Measurements from ENCODE around the gene POLR2B.

POLR2B gene

DNA sequence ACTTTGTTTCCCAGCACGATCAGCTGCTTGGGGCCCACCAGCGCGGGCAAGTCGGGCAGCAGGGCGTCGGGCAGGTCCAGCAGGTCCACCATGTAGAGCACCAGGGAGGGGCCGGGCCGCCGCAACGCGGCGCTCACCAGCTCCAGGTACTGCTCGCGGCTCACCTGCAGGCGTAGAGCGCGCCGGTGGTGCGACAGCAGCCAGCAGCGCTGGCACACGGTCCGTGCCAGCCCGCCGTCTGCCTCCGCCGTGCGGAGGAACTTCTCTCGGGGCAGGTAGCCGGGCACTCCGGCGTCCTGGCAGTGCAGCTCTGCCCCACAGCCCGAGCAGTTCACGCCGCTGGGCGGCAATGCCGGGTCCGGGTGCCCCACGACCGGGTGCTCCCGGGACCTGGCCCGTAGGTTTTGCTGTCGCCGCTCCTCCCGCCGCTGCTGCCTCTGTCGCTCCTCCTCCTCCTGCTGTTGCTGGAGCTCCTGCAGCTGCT, 1.8 kb upstream of the POLR2B start:
- peak overlapping the region; percentile 98 for H3K27ac ChIP-seq
- peaks cover 21% of the 10 kb centered on the region for H4K20me1 ChIP-seq (ENCODE audit: insufficient read depth)
- peak overlapping the region; percentile 89 for H3K4me2 ChIP-seq
- H3K4me3 ChIP-seq (IDR thresholded peaks at IDR 0.05; ENCODE audit: insufficient read depth, low read depth, low read length), result peak overlapping the region; percentile 84
- TF ChIP-seq, protein P1, sequence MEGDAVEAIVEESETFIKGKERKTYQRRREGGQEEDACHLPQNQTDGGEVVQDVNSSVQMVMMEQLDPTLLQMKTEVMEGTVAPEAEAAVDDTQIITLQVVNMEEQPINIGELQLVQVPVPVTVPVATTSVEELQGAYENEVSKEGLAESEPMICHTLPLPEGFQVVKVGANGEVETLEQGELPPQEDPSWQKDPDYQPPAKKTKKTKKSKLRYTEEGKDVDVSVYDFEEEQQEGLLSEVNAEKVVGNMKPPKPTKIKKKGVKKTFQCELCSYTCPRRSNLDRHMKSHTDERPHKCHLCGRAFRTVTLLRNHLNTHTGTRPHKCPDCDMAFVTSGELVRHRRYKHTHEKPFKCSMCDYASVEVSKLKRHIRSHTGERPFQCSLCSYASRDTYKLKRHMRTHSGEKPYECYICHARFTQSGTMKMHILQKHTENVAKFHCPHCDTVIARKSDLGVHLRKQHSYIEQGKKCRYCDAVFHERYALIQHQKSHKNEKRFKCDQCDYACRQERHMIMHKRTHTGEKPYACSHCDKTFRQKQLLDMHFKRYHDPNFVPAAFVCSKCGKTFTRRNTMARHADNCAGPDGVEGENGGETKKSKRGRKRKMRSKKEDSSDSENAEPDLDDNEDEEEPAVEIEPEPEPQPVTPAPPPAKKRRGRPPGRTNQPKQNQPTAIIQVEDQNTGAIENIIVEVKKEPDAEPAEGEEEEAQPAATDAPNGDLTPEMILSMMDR (conservative IDR thresholded peaks at IDR 0.05; ENCODE audit: low read depth, low read length), result no peak
- peak overlapping the region; percentile 91 for H3K9ac ChIP-seq
- peaks cover 23% of the 10 kb centered on the region; the same call in 1 of the 2 replicates for H3K36me3 ChIP-seq (ENCODE audit: insufficient read depth)
- H2AFZ ChIP-seq (ENCODE audit: low read depth), result peak overlapping the region; percentile 86
- H3K27me3 ChIP-seq (ENCODE audit: insufficient read depth, low read depth), result no peaks in the 10 kb centered on the region
- H3K4me1 ChIP-seq (ENCODE audit: low read depth, poor library complexity, severe bottlenecking), result peaks cover 45% of the 10 kb centered on the region
- peaks cover 74% of the 10 kb centered on the region for H3K79me2 ChIP-seq (ENCODE audit: insufficient read depth, low read depth)

DNA sequence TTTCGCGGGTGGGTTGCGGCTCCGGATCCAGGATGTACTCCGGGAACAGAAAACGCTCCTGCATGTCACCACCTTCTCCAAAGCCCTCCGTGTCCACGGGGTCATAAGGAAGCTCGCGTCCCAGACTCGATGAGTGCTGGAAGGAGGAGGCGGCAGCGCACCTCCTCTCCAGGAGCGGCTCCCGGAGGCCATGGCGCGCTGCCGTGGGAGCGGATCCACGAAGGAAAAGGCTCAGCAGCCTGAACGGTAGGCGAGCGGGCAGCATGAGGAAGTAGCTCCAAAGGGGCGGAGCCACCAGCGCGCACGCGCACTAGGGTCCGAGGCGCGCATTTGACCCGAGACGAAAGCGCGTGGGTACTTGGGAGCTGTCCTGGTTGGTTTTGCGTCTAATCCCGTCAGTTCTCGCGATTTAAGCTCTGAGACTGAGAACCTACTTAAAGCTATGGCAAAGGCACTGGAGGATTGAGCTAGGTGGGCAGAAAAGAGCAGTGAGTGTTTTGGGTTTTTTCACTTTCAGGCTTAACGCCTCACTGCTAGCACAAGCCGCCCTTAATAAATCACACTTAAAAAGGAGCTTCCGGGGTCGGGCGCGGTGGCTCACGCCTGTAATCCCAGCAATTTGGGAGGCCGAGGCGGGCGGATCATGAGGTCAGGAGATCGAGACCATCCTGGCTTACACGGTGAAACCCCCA, 1.2 kb upstream of the POLR2B start, which contains the start of gene NOA1:
Gene NOA1, minus strand, starts transcription at position 286 of the 692 bp plus-strand sequence. Its CDS starts 21 bp downstream, at position 265.
- Histone ChIP-seq H4K20me1 (ENCODE audit: insufficient read depth) (peaks cover 22% of the 10 kb centered on the region), H3K4me1 (ENCODE audit: low read depth, poor library complexity, severe bottlenecking) (peaks cover 51% of the 10 kb centered on the region), H2AFZ (ENCODE audit: low read depth) (peak within 1 kb of the TSS; percentile 86), H3K9ac (peak within 1 kb of the TSS; percentile 91), H3K79me2 (ENCODE audit: insufficient read depth, low read depth) (peaks cover 80% of the 10 kb centered on the region), H3K36me3 (ENCODE audit: insufficient read depth) (peaks cover 17% of the 10 kb centered on the region; the same call in 1 of the 2 replicates), H3K27me3 (ENCODE audit: insufficient read depth, low read depth) (no peaks in the 10 kb centered on the region), H3K4me2 (peak within 1 kb of the TSS; percentile 89), H3K4me3 (IDR thresholded peaks at IDR 0.05; ENCODE audit: insufficient read depth, low read depth, low read length) (peak within 1 kb of the TSS; percentile 84), H3K27ac (peak within 1 kb of the TSS; percentile 98)
- TF ChIP-seq, protein P1 (conservative IDR thresholded peaks at IDR 0.05; ENCODE audit: low read depth, low read length), result no peak

DNA sequence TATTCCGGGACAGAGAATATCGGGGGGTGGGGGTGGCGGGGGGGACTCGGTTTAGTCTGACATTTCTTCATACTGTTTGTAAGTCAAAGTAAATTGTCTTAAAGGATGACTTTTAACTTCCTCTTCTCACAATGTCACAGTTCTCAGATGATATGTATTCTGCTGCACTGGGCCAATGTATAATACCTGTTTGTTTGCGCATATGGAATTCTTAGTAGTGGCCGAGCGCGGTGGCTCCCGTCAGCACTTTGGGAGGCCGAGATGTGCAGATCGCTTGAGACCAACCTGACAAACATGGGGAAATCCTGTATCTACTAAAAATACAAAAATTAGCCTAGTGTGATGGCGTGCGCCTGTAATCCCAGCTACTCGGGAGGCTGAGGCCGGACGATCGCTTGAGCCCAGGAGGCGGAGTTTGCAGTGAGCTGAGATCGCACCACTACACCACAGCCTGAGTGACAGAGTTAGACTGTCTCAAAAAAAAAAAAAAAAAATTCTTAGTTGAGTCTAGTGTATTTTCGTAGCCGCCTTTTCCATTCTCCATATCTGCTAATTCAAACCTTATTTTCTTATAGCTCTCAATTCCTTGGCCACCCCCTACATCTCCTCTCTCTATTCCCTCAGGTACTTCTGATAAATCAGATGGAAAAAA, 851 bp downstream of the POLR2B start:
- Histone ChIP-seq H3K27me3 (ENCODE audit: insufficient read depth, low read depth) (no peaks in the 10 kb centered on the region), H3K4me1 (ENCODE audit: low read depth, poor library complexity, severe bottlenecking) (peaks cover 49% of the 10 kb centered on the region), H2AFZ (ENCODE audit: low read depth) (no peak overlapping the region), H3K36me3 (ENCODE audit: insufficient read depth) (no peaks in the 10 kb centered on the region), H3K27ac (peak overlapping the region; percentile 98; the same call in 1 of the 2 replicates), H4K20me1 (ENCODE audit: insufficient read depth) (peaks cover 27% of the 10 kb centered on the region), H3K9ac (peak overlapping the region; percentile 91), H3K79me2 (ENCODE audit: insufficient read depth, low read depth) (peaks cover 90% of the 10 kb centered on the region), H3K4me2 (peak overlapping the region; percentile 68), H3K4me3 (IDR thresholded peaks at IDR 0.05; ENCODE audit: insufficient read depth, low read depth, low read length) (peak overlapping the region; percentile 74)
- TF ChIP-seq, protein P1 (conservative IDR thresholded peaks at IDR 0.05; ENCODE audit: low read depth, low read length), result no peak

DNA sequence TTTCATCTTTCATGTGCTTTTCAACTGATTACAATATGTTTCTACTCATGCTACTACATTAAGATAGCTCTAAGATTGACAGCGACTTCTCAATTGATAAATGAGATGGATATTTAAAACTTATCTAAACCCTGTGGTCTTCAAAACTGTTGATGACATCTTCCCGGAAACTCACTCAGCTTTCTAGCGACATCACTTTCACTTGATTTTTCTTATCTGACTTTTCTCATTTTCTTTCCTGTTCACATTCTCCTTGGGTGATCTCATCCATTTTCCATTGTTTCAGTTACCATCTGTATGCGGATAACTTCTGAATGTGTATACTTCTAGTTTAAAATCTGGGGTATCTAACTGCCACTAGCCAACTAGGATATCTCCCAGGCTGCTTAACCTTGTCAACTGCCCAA, 3.1 kb downstream of the POLR2B start:
- no peak overlapping the region for H3K9ac ChIP-seq
- peaks cover 88% of the 10 kb centered on the region for H3K79me2 ChIP-seq (ENCODE audit: insufficient read depth, low read depth)
- H3K4me1 ChIP-seq (ENCODE audit: low read depth, poor library complexity, severe bottlenecking), result peaks cover 35% of the 10 kb centered on the region
- TF ChIP-seq, protein P1 (conservative IDR thresholded peaks at IDR 0.05; ENCODE audit: low read depth, low read length), result no peak
- H4K20me1 ChIP-seq (ENCODE audit: insufficient read depth), result peaks cover 30% of the 10 kb centered on the region; the same call in 1 of the 2 replicates
- no peak overlapping the region for H3K4me3 ChIP-seq (IDR thresholded peaks at IDR 0.05; ENCODE audit: insufficient read depth, low read depth, low read length)
- no peak overlapping the region for H3K27ac ChIP-seq
- no peaks in the 10 kb centered on the region for H3K27me3 ChIP-seq (ENCODE audit: insufficient read depth, low read depth)
- peak overlapping the region; percentile 68; the same call in 1 of the 2 replicates for H3K4me2 ChIP-seq
- H2AFZ ChIP-seq (ENCODE audit: low read depth), result no peak overlapping the region
- H3K36me3 ChIP-seq (ENCODE audit: insufficient read depth), result peaks cover 5% of the 10 kb centered on the region; the same call in 1 of the 2 replicates

Data from KMS-11 (cell line).